Right lobe of liver (tissue), 6 donors: ENCODE results near the gene OR5H1. TPM values are rescaled to one million over a fixed set of nuclear protein-coding genes. Genes with fewer than 3 reads are reported as not detected.

Experiments used
- ATAC-seq, 4 donors: fragments of 200-7000 bp; cut with Tn5 transposase; one replicate each; pipeline ENCODE4 v1.9.1; 2020; ENCODE audit warnings: mild to moderate bottlenecking in 4 of 4, moderate library complexity in 4 of 4
- DNase-seq, 3 donors: peaks; one replicate each; pipeline ENCODE4 v3.0.0-alpha.2; 2020
- H3K27ac ChIP-seq, 3 donors: fragments of 200-600 bp; one replicate each; pipeline ENCODE4 v1.8.0; 2022
- H3K27me3 ChIP-seq, 2 donors: fragments of 200-600 bp; one replicate each; pipeline ENCODE4 v1.8.0; 2022
- H3K36me3 ChIP-seq, 4 donors: fragments of 200-600 bp; sonication (generic) in 1 of 4; one replicate each; pipeline versions ENCODE4 v1.5.1 to v1.8.0; 2017 to 2022; ENCODE audit warnings: control low read depth in 1 of 4
- H3K4me1 ChIP-seq, 4 donors: fragments of 200-600 bp; sonication (generic) in 1 of 4; one replicate each; pipeline versions ENCODE4 v1.5.1 to v1.8.0; 2017 to 2022; ENCODE audit warnings: control low read depth in 1 of 4
- H3K4me3 ChIP-seq, 3 donors: fragments of 200-600 bp; one replicate each; pipeline ENCODE4 v1.8.0; 2022
- H3K9me3 ChIP-seq, 4 donors: fragments of 200-600 bp; sonication (generic) in 1 of 4; one replicate each; pipeline versions ENCODE4 v1.5.1 to v1.8.0; 2017 to 2022; ENCODE audit warnings: control low read depth in 1 of 4
- POLR2A ChIP-seq: fragments of 450-650 bp; IDR thresholded peaks from one replicate; pipeline ENCODE4 v1.6.1; 2017; ENCODE audit warnings: antibody characterized with exemption, mild to moderate bottlenecking
- WGBS: methylation state at CpG from one replicate; pipeline ENCODE4 v1.1.6; 2018; ENCODE audit warnings: low coverage, low lambda C conversion rate; ENCODE audit not compliant: insufficient coverage; ENCODE audit errors: missing lambda C conversion rate; 5-methylcytosine and 5-hydroxymethylcytosine counted together
- intact Hi-C, 2 donors: fragments of 100-400 bp; cut with DNase I; formaldehyde crosslinking; loops; one replicate each; pipeline versions ENCODE4 v1.11.2 to v1.14.1; 2022
- total RNA-seq, 6 experiments: library from RNA; depleted of rRNA in 2 of 6; stranded (reverse); fragments of >200 nt in 2 of 6; fragmentation: NEBNext Ultra II Directional in 3 of 6; extraction: Animal tissue kit (Norgen Biotek cat#: 25700) in 3 of 6; gene quantifications; one replicate each; pipeline versions ENCODE4 v1.1.0 to v1.2.4, GENCODE V29; 2016 to 2023
- TF ChIP-seq, protein P1 (sequence below), 4 donors: fragments of 200-600 bp in 3 of 4; fragments of 450-650 bp in 1 of 4; IDR thresholded peaks; one replicate each; pipeline versions ENCODE4 v1.5.1 to v1.8.0; 2016 to 2022; ENCODE audit warnings: antibody characterized with exemption in 4 of 4, mild to moderate bottlenecking in 2 of 4
- donor health status: DM: no; HTN: yes; CAD: no.
- donor health status: DM: no; HTN: no; CAD: no.
- donor health status: DM: no; HTN: no; CAD: no.
- donor health status: DM: no; HTN: yes; CAD: no.
- donor health status: DM: no; HTN: yes; CAD: no.

Gene OR5H1
- total RNA-seq, 6 experiments from 2014 or later: not detected

DNA sequence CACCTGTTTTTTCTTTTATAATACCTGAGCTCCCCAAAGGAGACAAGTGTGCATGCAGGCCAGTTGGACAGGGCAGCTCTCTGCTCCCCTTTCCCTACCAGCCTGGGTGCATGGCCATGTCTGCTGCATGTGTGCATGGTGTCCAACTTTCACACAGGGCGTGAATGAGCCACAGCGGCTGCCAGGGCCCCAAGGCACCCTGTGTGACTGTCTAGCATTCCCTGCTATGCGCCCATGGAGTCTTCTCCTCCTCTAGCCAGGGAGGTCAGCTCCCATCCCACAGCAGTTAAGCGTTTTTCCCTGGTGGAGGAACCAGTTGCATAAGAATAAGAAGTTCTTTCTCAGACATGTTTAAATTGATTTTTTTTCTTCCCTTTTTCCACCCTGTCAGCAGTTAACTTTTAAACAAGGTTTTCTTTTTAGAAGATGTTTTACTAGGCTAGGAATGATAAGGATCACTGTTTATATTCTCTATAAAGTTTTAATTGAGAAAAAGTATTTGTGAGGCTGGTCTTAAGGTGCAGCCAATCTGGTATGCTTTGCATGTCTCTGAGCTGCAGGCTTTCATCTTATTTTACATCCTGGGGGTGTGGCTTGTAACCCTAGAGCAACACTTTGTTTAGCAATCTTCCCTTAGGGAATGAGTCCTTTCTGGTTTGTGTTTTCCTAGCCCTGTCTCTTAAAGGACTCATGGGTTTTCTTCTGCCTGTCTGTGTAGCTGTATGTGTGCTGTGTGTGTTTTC lies 20.5 kb upstream of the OR5H1 start:
- no peaks in the 10 kb centered on the region for H3K27me3 ChIP-seq
- peaks cover 0 to 3% (median 0%) of the 10 kb centered on the region in 4 donors for H3K9me3 ChIP-seq
- H3K4me3 ChIP-seq: no peak overlapping the region
- ATAC-seq (no peak), DNase-seq (peak in 1 of 3 donors; percentile 37)
- no peaks in the 10 kb centered on the region for H3K36me3 ChIP-seq
- WGBS: 59% methylated on average over 2 of the region's 4 CpGs
- H3K27ac ChIP-seq: no peak overlapping the region
- TF ChIP-seq, protein P1, sequence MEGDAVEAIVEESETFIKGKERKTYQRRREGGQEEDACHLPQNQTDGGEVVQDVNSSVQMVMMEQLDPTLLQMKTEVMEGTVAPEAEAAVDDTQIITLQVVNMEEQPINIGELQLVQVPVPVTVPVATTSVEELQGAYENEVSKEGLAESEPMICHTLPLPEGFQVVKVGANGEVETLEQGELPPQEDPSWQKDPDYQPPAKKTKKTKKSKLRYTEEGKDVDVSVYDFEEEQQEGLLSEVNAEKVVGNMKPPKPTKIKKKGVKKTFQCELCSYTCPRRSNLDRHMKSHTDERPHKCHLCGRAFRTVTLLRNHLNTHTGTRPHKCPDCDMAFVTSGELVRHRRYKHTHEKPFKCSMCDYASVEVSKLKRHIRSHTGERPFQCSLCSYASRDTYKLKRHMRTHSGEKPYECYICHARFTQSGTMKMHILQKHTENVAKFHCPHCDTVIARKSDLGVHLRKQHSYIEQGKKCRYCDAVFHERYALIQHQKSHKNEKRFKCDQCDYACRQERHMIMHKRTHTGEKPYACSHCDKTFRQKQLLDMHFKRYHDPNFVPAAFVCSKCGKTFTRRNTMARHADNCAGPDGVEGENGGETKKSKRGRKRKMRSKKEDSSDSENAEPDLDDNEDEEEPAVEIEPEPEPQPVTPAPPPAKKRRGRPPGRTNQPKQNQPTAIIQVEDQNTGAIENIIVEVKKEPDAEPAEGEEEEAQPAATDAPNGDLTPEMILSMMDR (IDR thresholded peaks at IDR 0.05): no peak
- no peak for TF ChIP-seq POLR2A
- H3K4me1 ChIP-seq: no peaks in the 10 kb centered on the region
- intact Hi-C loops: no loop called here

GRCh38 chr3:98110550-98110908 lies 20.0 kb upstream of the OR5H1 start:
- intact Hi-C loops: no loop called here
- Histone ChIP-seq H3K9me3 (peaks cover 0 to 3% (median 0%) of the 10 kb centered on the region in 4 donors), H3K4me1 (no peaks in the 10 kb centered on the region), H3K36me3 (no peaks in the 10 kb centered on the region), H3K27ac (no peak overlapping the region), H3K4me3 (no peak overlapping the region), H3K27me3 (no peaks in the 10 kb centered on the region)
- no peak for TF ChIP-seq POLR2A
- TF ChIP-seq, protein P1 (IDR thresholded peaks at IDR 0.05): no peak
- ATAC-seq: no peak
- DNase-seq: no peak

- Histone ChIP-seq H3K4me1 (no peaks in the 10 kb centered on the region), H3K9me3 (peaks cover 0 to 3% (median 0%) of the 10 kb centered on the region in 4 donors), H3K4me3 (no peak overlapping the region), H3K27ac (no peak overlapping the region), H3K27me3 (no peaks in the 10 kb centered on the region), H3K36me3 (no peaks in the 10 kb centered on the region)
- ATAC-seq (no peak), DNase-seq (no peak)
- WGBS: 14% methylated on average over 1 of the region's 3 CpGs
- TF ChIP-seq, protein P1 (IDR thresholded peaks at IDR 0.05): no peak
- no peak for TF ChIP-seq POLR2A
- intact Hi-C loops: no loop called here
These were observed 16.3 kb upstream of the OR5H1 start for GRCh38 chr3:98114264-98114663.

GRCh38 chr3:98115717-98116116 lies 14.8 kb upstream of the OR5H1 start:
- 70% methylated on average over 1 of the region's 1 CpG for WGBS
- H3K4me1 ChIP-seq: no peaks in the 10 kb centered on the region
- H3K9me3 ChIP-seq: peaks cover 0 to 3% (median 0%) of the 10 kb centered on the region in 4 donors
- DNase-seq (no peak), ATAC-seq (no peak)
- H3K27ac ChIP-seq: no peak overlapping the region
- H3K4me3 ChIP-seq: no peak overlapping the region
- no peak for TF ChIP-seq POLR2A
- TF ChIP-seq, protein P1 (IDR thresholded peaks at IDR 0.05): no peak
- no peaks in the 10 kb centered on the region for H3K36me3 ChIP-seq
- no peaks in the 10 kb centered on the region for H3K27me3 ChIP-seq
- intact Hi-C loops: no loop called here
